NCI-H748 (cell line): ENCODE measurements around the gene TRIML1.
A peak's percentile ranks its signal among the peaks of the same experiment; 100 is the strongest.
"Not testable (repeated sequence)": the region's sequence is repeated elsewhere in the genome, so short reads cannot be mapped to it uniquely, and the experiment has no call there.

Source experiments
- DNase-seq: peaks from one replicate; lab custom pipeline; 2025; ENCODE audit not compliant: unreplicated experiment; lab: John Stamatoyannopoulos, UW

The TRIML1 gene

GRCh38 chr4:188154668-188155405, 15.6 kb downstream of the TRIML1 start:
- no peak for DNase-seq

- no peak for DNase-seq
Observed at GRCh38 chr4:188158336-188158735, 19.1 kb downstream of the TRIML1 start.

DNA sequence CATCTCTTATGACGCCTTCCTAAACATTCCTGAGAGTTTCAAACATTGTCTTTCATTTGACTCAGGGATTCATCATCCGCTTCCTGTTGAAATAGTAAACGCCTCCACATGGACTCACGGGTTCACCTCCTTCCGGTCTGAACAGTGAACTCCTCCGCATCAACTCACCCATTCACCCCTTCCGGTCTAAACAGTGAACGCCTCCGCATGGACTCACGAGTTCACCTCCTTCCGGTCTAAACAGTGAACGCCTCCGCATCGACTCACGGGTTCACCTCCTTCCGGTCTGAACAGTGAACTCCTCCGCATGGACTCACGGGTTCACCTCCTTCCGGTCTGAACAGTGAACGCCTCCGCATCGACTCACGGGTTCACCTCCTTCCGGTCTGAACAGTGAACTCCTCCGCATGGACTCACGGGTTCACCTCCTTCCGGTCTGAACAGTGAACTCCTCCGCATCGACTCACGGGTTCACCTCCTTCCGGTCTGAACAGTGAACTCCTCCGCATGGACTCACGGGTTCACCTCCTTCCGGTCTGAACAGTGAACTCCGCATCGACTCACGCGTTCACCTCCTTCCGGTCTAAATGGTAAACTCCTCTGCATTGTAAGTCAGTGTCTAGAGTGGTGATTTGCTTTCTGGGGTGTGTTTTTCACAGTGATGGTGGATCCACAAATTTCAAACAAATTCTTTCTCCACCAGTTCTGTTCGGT, 20.4 kb downstream of the TRIML1 start:
- not testable (repeated sequence) for DNase-seq

DNA sequence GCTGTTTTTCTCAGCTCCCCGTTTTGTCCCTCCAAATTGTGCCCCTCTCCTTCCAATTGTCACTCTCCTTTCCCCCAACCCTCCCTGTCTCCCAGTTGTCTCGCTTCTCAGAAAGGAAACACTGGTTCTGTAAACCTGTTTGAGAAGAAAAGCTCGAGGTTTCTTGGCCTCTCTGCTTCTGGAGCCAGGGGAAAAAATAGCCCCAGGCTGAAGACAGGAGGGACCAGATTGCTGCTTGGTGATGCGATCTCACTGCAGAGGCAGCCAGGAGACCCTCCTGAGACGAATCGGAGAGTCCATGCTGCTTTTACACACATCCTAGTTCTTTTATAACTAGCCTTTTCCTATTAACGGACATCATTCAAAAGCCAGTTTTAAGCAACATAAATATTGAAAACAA, 21.2 kb downstream of the TRIML1 start:
- no peak for DNase-seq

DNA sequence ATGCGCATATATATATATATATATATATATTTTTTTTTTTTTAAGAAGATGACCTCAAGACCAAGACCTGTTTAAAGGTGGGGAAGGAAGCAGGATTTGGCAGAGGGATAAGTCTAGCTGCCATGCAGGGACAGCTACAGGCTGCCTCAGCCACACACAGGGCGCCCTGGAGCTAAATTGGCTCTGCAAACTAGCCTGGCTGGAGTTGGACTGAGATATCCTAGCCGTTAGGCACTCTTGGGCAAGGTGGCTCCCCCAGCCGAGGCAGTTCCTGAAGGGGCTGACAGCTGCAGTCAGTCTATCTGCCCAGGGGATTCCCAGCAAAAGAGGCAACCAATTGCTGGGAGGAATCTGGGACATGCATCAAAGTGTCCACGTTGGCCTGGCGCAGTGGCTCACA, 21.9 kb downstream of the TRIML1 start:
- DNase-seq, result no peak

DNA sequence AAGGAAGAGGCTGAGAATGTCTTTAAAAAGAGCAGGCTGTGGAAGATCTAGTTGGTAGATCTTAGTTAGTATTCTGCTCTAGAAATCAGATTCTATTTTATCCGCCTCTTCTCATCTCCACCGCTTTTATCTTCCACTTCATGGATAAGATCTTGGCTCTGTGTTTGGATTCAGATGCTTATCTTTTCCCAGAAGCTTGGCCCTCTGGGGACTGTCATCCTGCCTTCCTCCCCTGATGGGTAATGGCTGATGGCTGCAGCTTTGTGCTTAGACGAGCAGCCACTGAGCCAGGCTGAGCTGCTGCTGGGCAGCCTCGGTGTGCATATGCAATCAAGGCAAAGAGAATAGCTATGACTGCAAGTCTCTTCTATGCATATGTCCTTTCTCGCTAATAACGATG, 23.5 kb downstream of the TRIML1 start:
- DNase-seq, result no peak

DNA sequence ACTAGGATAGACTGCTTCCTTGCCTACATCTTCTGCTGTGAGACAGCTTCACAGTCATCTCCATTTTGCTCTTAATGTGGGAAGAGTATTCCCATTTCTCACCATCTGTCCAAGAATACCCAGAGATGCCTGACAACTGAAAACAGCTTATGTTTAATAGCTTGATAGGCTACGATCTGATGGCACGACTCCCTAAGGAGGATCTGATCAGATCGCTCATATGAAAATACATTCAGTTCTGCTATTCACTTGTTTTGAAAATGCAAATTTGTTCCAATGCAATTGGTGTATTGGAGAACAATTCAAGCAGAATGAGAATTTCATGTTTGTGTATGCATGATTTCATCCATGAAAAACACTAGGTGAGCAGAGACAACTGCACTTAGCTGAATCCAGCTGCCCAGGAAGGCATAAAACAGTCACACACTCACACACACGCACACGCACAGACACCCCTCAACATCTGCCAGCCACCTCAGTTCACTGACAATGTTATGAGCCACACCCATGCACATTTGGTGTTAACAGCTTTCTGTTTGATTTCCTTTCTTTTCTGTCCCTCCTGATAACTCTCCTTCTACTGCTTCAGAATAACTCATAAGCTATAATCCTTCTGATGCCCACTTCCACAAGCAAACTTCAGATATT, 29.6 kb downstream of the TRIML1 start:
- peak; percentile 66 for DNase-seq

DNA sequence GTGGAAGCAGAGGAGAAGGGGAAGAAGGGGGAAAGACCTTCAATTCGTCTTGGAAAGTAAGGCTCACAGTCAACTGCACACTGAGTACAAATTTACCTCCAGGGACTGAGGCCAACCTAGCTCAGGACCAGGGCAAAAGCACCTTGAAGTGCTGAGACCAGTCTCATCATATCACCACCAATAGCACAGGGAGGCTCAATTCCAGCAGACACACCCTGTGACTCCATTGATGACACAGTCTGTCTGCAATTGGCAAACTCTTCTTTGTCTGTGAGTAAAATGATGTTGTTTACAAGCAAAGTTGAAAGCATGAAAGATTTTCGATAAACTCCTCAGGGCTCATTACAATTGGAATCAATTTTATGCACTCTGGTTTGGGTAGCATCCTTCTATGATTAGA, 32.3 kb downstream of the TRIML1 start:
- DNase-seq, result no peak

- DNase-seq, result no peak
Observed at GRCh38 chr4:188175288-188175687, 36.0 kb downstream of the TRIML1 start.

GRCh38 chr4:188177997-188178675, 38.9 kb downstream of the TRIML1 start:
- no peak for DNase-seq

DNA sequence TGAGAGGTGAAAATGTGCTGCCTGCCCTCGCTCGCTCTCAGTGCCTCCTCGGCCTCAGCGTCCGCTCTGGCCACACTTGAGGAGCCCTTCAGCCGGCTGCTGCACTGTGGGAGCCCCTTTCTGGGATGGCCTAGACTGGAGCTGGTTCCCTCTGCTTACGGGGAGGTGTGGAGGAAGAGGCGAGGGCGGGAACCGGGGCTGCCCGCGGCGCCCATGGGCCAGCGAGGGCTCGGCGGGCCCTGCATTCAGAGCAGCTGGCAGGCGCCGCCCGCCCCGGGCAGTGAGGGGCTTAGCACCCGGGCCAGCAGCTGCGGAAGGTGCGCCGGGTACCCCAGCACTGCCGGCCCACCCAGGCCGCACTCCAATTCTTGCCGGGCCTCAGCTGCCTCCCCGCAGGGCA, 39.6 kb downstream of the TRIML1 start:
- no peak for DNase-seq

DNA sequence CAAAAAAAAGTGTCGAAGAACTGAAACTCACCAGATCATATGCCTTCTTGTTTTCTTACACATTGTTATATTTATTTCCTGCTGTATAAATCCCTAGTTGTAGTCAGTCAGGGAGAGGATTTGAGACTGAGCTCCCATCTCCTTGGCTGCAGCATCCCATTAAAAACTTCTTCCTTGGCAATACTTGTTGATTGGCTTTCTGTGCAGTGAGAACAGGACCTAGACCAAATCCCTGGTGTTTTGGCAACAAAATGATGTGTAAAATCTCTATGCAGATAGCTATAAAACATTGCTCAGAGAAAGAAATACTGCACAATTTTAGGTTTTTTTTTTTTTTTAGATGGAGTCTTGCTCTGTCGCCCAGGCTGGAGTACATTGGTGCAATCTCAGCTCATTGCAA, 47.9 kb downstream of the TRIML1 start:
- DNase-seq, result no peak

GRCh38 chr4:188190461-188190860, 51.2 kb downstream of the TRIML1 start:
- DNase-seq, result no peak

DNA sequence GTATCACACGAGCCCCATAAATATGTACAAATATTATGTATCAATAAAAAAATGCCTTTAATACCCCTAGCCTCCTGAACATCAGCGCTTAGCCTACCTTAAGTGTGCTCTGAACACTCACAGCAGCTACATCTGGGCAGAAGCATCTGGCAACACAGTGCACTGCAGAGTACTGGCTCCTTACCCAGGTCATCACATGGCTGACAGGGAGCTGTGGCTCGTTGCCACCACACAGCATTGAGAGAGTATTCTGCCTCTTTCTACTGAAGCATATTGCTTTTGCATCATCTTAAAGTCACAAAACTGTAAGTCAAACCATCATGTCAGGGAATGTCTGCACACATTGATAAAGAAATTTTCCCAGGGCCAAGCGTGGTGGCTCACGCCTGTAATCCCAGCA, 55.2 kb downstream of the TRIML1 start:
- no peak for DNase-seq

DNA sequence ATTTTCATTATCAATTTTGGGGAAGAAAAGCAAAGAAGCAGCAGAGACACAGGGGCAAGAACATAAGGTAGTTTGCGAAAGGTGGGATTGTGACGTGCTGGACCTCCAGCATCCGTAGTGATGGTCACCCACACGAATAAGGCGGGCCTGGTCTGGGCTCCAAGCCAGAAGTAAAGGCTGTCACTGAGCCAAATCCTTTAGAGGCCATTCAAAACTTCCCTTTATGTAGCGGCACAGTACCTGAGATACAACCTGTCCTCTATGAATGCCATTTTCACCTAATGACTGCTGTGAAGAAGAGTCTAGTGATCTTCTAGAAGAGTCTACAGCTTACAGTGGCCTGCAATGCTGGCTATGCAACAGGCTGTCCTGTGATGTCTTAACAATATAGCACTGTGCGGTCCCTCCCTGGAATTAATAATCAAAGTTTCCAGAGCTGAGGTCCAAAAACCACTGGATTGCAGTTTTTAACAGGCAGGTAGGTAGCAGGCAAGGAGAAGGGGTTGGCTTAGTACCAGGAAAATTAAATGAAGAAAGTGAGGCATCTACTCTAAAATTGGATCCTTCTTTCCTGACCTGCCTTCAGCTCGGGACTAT, 56.2 kb downstream of the TRIML1 start:
- peak; percentile 30 for DNase-seq

GRCh38 chr4:188196134-188196735, 57.0 kb downstream of the TRIML1 start:
- no peak for DNase-seq
